Measurements from ENCODE around the gene FCER2. TPM values are rescaled to one million over a fixed set of nuclear protein-coding genes. Genes with fewer than 3 reads are reported as not detected.

Gene FCER2
- total RNA-seq, 2 experiments from 2014 or later = 0.60 to 0.95 TPM

- Mint-ChIP-seq H3K27ac (no peak overlapping the region), H3K4me1 (no peaks in the 10 kb centered on the region), H3K27me3 (peaks cover 20% of the 10 kb centered on the region), H3K4me3 (no peak overlapping the region), H3K9me3 (no peaks in the 10 kb centered on the region), H3K36me3 (ENCODE audit: low read depth) (no peaks in the 10 kb centered on the region)
- ChIA-PET POLR2A (interaction anchor here (1.4 kb wide), 1 partner anchor 110 kb away, joined by 3 read pairs; the partner anchor contains the start of gene PET100), CTCF (interaction anchor here (0.7 kb wide), 1 partner anchor 60 kb away, joined by 3 read pairs; no protein-coding TSS in a partner anchor)
- no peak for DNase-seq
These were observed 38.1 kb upstream of the FCER2 start for GRCh38 chr19:7739801-7740681.

GRCh38 chr19:7739211-7739755 lies 37.4 kb upstream of the FCER2 start:
- ChIA-PET POLR2A (interaction anchor here (1.4 kb wide), 1 partner anchor 109 kb away, joined by 3 read pairs; the partner anchor contains the start of gene PET100), CTCF (no interaction called here)
- H3K36me3 Mint-ChIP-seq (ENCODE audit: low read depth) = no peaks in the 10 kb centered on the region
- no peak overlapping the region for H3K27ac Mint-ChIP-seq
- no peaks in the 10 kb centered on the region for H3K9me3 Mint-ChIP-seq
- DNase-seq = no peak
- peaks cover 25% of the 10 kb centered on the region for H3K27me3 Mint-ChIP-seq
- H3K4me3 Mint-ChIP-seq = no peak overlapping the region
- no peaks in the 10 kb centered on the region for H3K4me1 Mint-ChIP-seq

GRCh38 chr19:7738023-7738422 lies 36.1 kb upstream of the FCER2 start:
- no peaks in the 10 kb centered on the region for H3K9me3 Mint-ChIP-seq
- H3K4me3 Mint-ChIP-seq = no peak overlapping the region
- no peak for DNase-seq
- H3K36me3 Mint-ChIP-seq (ENCODE audit: low read depth) = no peaks in the 10 kb centered on the region
- CTCF ChIA-PET = interaction anchor here (0.6 kb wide), 1 partner anchor 170 kb away, joined by 3 read pairs; no protein-coding TSS in a partner anchor
- H3K27ac Mint-ChIP-seq = no peak overlapping the region
- POLR2A ChIA-PET = no interaction called here
- no peaks in the 10 kb centered on the region for H3K4me1 Mint-ChIP-seq
- peaks cover 26% of the 10 kb centered on the region for H3K27me3 Mint-ChIP-seq

GRCh38 chr19:7737215-7737614 lies 35.3 kb upstream of the FCER2 start:
- Mint-ChIP-seq H3K27me3 (peaks cover 30% of the 10 kb centered on the region), H3K27ac (no peak overlapping the region), H3K4me1 (no peaks in the 10 kb centered on the region), H3K9me3 (no peaks in the 10 kb centered on the region), H3K4me3 (no peak overlapping the region), H3K36me3 (ENCODE audit: low read depth) (no peaks in the 10 kb centered on the region)
- ChIA-PET POLR2A (no interaction called here), CTCF (interaction anchor here (0.6 kb wide), 1 partner anchor 121 kb away, joined by 3 read pairs; no protein-coding TSS in a partner anchor)
- no peak for DNase-seq

- H3K4me3 Mint-ChIP-seq = no peak overlapping the region
- ChIA-PET POLR2A (no interaction called here), CTCF (interaction anchor here (0.6 kb wide), 1 partner anchor 119 kb away, joined by 3 read pairs; no protein-coding TSS in a partner anchor)
- no peaks in the 10 kb centered on the region for H3K4me1 Mint-ChIP-seq
- H3K36me3 Mint-ChIP-seq (ENCODE audit: low read depth) = no peaks in the 10 kb centered on the region
- H3K27me3 Mint-ChIP-seq = peaks cover 33% of the 10 kb centered on the region
- no peaks in the 10 kb centered on the region for H3K9me3 Mint-ChIP-seq
- DNase-seq = no peak
- no peak overlapping the region for H3K27ac Mint-ChIP-seq
These were observed 34.2 kb upstream of the FCER2 start for GRCh38 chr19:7736148-7736547.

- Mint-ChIP-seq H3K9me3 (no peaks in the 10 kb centered on the region), H3K4me3 (no peak overlapping the region), H3K27ac (no peak overlapping the region), H3K36me3 (ENCODE audit: low read depth) (no peaks in the 10 kb centered on the region), H3K4me1 (no peaks in the 10 kb centered on the region), H3K27me3 (peaks cover 42% of the 10 kb centered on the region)
- DNase-seq = no peak
- CTCF ChIA-PET = no interaction called here
- POLR2A ChIA-PET = no interaction called here
These were observed 32.6 kb upstream of the FCER2 start for GRCh38 chr19:7734220-7735203.

- Mint-ChIP-seq H3K4me3 (no peak overlapping the region), H3K27me3 (peaks cover 51% of the 10 kb centered on the region), H3K27ac (no peak overlapping the region), H3K9me3 (no peaks in the 10 kb centered on the region), H3K4me1 (no peaks in the 10 kb centered on the region), H3K36me3 (ENCODE audit: low read depth) (no peaks in the 10 kb centered on the region)
- CTCF ChIA-PET = no interaction called here
- POLR2A ChIA-PET = no interaction called here
- no peak for DNase-seq
These were observed 31.4 kb upstream of the FCER2 start for GRCh38 chr19:7733376-7733775.

- no peaks in the 10 kb centered on the region for H3K4me1 Mint-ChIP-seq
- peaks cover 47% of the 10 kb centered on the region for H3K27me3 Mint-ChIP-seq
- H3K27ac Mint-ChIP-seq = no peak within 1 kb of the TSS
- CTCF ChIA-PET = no interaction called here
- DNase-seq = no peak
- POLR2A ChIA-PET = no interaction called here
- H3K9me3 Mint-ChIP-seq = no peaks in the 10 kb centered on the region
- H3K4me3 Mint-ChIP-seq = no peak within 1 kb of the TSS
- H3K36me3 Mint-ChIP-seq (ENCODE audit: low read depth) = no peaks in the 10 kb centered on the region
These were observed 30.1 kb upstream of the FCER2 start, which contains the start of gene CLEC4G for GRCh38 chr19:7732045-7732444. TSS of gene CLEC4G (minus strand) at chr19:7732110. CDS start at chr19:7732102, 8 bp downstream.

GRCh38 chr19:7731615-7732014 lies 29.7 kb upstream of the FCER2 start:
- Mint-ChIP-seq H3K9me3 (no peaks in the 10 kb centered on the region), H3K4me1 (no peaks in the 10 kb centered on the region), H3K27ac (no peak overlapping the region), H3K4me3 (no peak overlapping the region), H3K27me3 (peaks cover 45% of the 10 kb centered on the region), H3K36me3 (ENCODE audit: low read depth) (no peaks in the 10 kb centered on the region)
- ChIA-PET CTCF (no interaction called here), POLR2A (no interaction called here)
- DNase-seq = no peak

GRCh38 chr19:7731218-7731595 lies 29.3 kb upstream of the FCER2 start:
- peaks cover 47% of the 10 kb centered on the region for H3K27me3 Mint-ChIP-seq
- DNase-seq = no peak
- H3K27ac Mint-ChIP-seq = no peak overlapping the region
- no peaks in the 10 kb centered on the region for H3K9me3 Mint-ChIP-seq
- no peak overlapping the region for H3K4me3 Mint-ChIP-seq
- CTCF ChIA-PET = no interaction called here
- POLR2A ChIA-PET = no interaction called here
- no peaks in the 10 kb centered on the region for H3K4me1 Mint-ChIP-seq
- H3K36me3 Mint-ChIP-seq (ENCODE audit: low read depth) = no peaks in the 10 kb centered on the region

GRCh38 chr19:7730286-7731217 lies 28.6 kb upstream of the FCER2 start:
- H3K27me3 Mint-ChIP-seq = peaks cover 46% of the 10 kb centered on the region
- no peak overlapping the region for H3K4me3 Mint-ChIP-seq
- H3K27ac Mint-ChIP-seq = no peak overlapping the region
- no peaks in the 10 kb centered on the region for H3K4me1 Mint-ChIP-seq
- POLR2A ChIA-PET = no interaction called here
- H3K36me3 Mint-ChIP-seq (ENCODE audit: low read depth) = no peaks in the 10 kb centered on the region
- H3K9me3 Mint-ChIP-seq = no peaks in the 10 kb centered on the region
- DNase-seq = no peak
- CTCF ChIA-PET = no interaction called here

GRCh38 chr19:7729831-7730285 lies 27.9 kb upstream of the FCER2 start:
- DNase-seq = no peak
- H3K27me3 Mint-ChIP-seq = peaks cover 41% of the 10 kb centered on the region
- no peak overlapping the region for H3K27ac Mint-ChIP-seq
- H3K9me3 Mint-ChIP-seq = no peaks in the 10 kb centered on the region
- POLR2A ChIA-PET = no interaction called here
- no peaks in the 10 kb centered on the region for H3K4me1 Mint-ChIP-seq
- no peak overlapping the region for H3K4me3 Mint-ChIP-seq
- H3K36me3 Mint-ChIP-seq (ENCODE audit: low read depth) = no peaks in the 10 kb centered on the region
- CTCF ChIA-PET = no interaction called here

All from activated CD4-positive, alpha-beta memory T cell treated with anti-CD3 and anti-CD28 coated beads, Interleukin-2, amount 10 ng/mL, durations not matched to agents 7 days and 5 days (primary cell).